SK-N-MC (cell line): ENCODE data around the gene KLHDC2.
A peak's percentile ranks its signal among the peaks of the same experiment; 100 is the strongest.
"Not testable (repeated sequence)": the region's sequence is repeated elsewhere in the genome, so short reads cannot be mapped to it uniquely, and the experiment has no call there.

Experiments used
- DNase-seq: peaks from one replicate; pipeline ENCODE4 v3.0.0-alpha.2; 2011; ENCODE audit warnings: low read depth, low spot score
- H3K27ac ChIP-seq: fragments of 200-600 bp; sonication (generic); 2 replicates; pipeline ENCODE4 v1.5.1; 2016; ENCODE audit warnings: mixed run types
- H3K36me3 ChIP-seq: fragments of 200-600 bp; sonication (generic); 2 replicates; pipeline ENCODE4 v1.6.1; 2017; ENCODE audit warnings: antibody characterized with exemption, low read length, mixed read lengths; ENCODE audit not compliant: insufficient read depth
- H3K4me3 ChIP-seq: fragments of 200-600 bp; sonication (generic); 2 replicates; pipeline ENCODE4 v1.5.1; 2016
- H3K9ac ChIP-seq: fragments of 200-600 bp; sonication (generic); 2 replicates; pipeline ENCODE4 v1.8.0; 2017; ENCODE audit warnings: mixed run types, mixed read lengths; ENCODE audit not compliant: insufficient read length
- H3K9me3 ChIP-seq: fragments of 200-600 bp; sonication (generic); 2 replicates; pipeline ENCODE4 v1.6.1; 2017; ENCODE audit warnings: low read depth, mild to moderate bottlenecking, antibody characterized with exemption, low read length, moderate library complexity, mixed read lengths
- EZH2 ChIP-seq: fragments of 200-600 bp; sonication (generic); IDR thresholded peaks from one replicate; pipeline ENCODE4 v1.6.1; 2017; ENCODE audit warnings: antibody characterized with exemption
- FOXP2 ChIP-seq: optimal IDR thresholded peaks from 2 replicates; pipeline ENCODE3; 2011; ENCODE audit warnings: mild to moderate bottlenecking, moderate library complexity; ENCODE audit not compliant: insufficient read depth; ENCODE audit errors: extremely low read length, control extremely low read depth
- POLR2AphosphoS5 ChIP-seq: IDR thresholded peaks from 2 replicates; pipeline ENCODE4 v1.6.1; 2012; ENCODE audit warnings: mild to moderate bottlenecking, low read depth, low read length, borderline replicate concordance

Gene KLHDC2

GRCh38 chr14:49767571-49768300 lies at the start of gene KLHDC2:
Gene KLHDC2, plus strand, starts transcription at chr14:49768153. Its CDS starts 316 bp downstream, at chr14:49768469.
- no peak for DNase-seq
- Histone ChIP-seq H3K36me3 (no peaks in the 10 kb centered on the region), H3K4me3 (peak within 1 kb of the TSS; percentile 96), H3K9me3 (no peaks in the 10 kb centered on the region), H3K27ac (peak within 1 kb of the TSS; percentile 99), H3K9ac (peak within 1 kb of the TSS; percentile 95)
- TF ChIP-seq FOXP2 (peak; percentile 94), EZH2 (no peak), POLR2AphosphoS5 (peak; percentile 71)

GRCh38 chr14:49720744-49721143 lies 47.2 kb upstream of the KLHDC2 start:
- Histone ChIP-seq H3K9ac (no peak overlapping the region), H3K4me3 (no peak overlapping the region), H3K36me3 (no peaks in the 10 kb centered on the region), H3K9me3 (no peaks in the 10 kb centered on the region), H3K27ac (no peak overlapping the region)
- no peak for TF ChIP-seq EZH2
- no peak for TF ChIP-seq FOXP2
- no peak for TF ChIP-seq POLR2AphosphoS5
- DNase-seq: no peak

- not testable (repeated sequence) for DNase-seq, H3K36me3 ChIP-seq, H3K9me3 ChIP-seq, H3K9ac ChIP-seq, H3K4me3 ChIP-seq, H3K27ac ChIP-seq
Measured at GRCh38 chr14:49721733-49722435, 46.1 kb upstream of the KLHDC2 start.

- Histone ChIP-seq H3K9me3 (no peaks in the 10 kb centered on the region), H3K27ac (no peak overlapping the region), H3K9ac (no peak overlapping the region), H3K4me3 (no peak overlapping the region), H3K36me3 (no peaks in the 10 kb centered on the region)
- TF ChIP-seq POLR2AphosphoS5: no peak
- TF ChIP-seq EZH2: no peak
- TF ChIP-seq FOXP2: no peak
- no peak for DNase-seq
Measured at GRCh38 chr14:49727171-49727570, 40.8 kb upstream of the KLHDC2 start.

- Histone ChIP-seq H3K4me3 (no peak overlapping the region), H3K9me3 (no peaks in the 10 kb centered on the region), H3K27ac (no peak overlapping the region), H3K9ac (no peak overlapping the region), H3K36me3 (no peaks in the 10 kb centered on the region)
- no peak for DNase-seq
- TF ChIP-seq FOXP2 (no peak), POLR2AphosphoS5 (no peak), EZH2 (no peak)
Measured at GRCh38 chr14:49732896-49733295, 35.1 kb upstream of the KLHDC2 start.

GRCh38 chr14:49733836-49734235 lies 34.1 kb upstream of the KLHDC2 start:
- no peaks in the 10 kb centered on the region for H3K9me3 ChIP-seq
- no peaks in the 10 kb centered on the region for H3K36me3 ChIP-seq
- no peak overlapping the region for H3K4me3 ChIP-seq
- no peak overlapping the region for H3K9ac ChIP-seq
- TF ChIP-seq FOXP2: no peak
- no peak for TF ChIP-seq POLR2AphosphoS5
- TF ChIP-seq EZH2: no peak
- no peak for DNase-seq
- H3K27ac ChIP-seq: no peak overlapping the region

GRCh38 chr14:49735669-49736068 lies 32.3 kb upstream of the KLHDC2 start:
- H3K36me3 ChIP-seq, H3K4me3 ChIP-seq, H3K27ac ChIP-seq, DNase-seq, H3K9ac ChIP-seq, H3K9me3 ChIP-seq: not testable (repeated sequence)

- Histone ChIP-seq H3K36me3 (no peaks in the 10 kb centered on the region), H3K27ac (no peak overlapping the region), H3K4me3 (no peak overlapping the region), H3K9me3 (no peaks in the 10 kb centered on the region), H3K9ac (no peak overlapping the region)
- no peak for DNase-seq
- no peak for TF ChIP-seq POLR2AphosphoS5
- TF ChIP-seq FOXP2: no peak
- TF ChIP-seq EZH2: no peak
Measured at GRCh38 chr14:49745191-49745590, 22.8 kb upstream of the KLHDC2 start.

- DNase-seq, H3K9me3 ChIP-seq: not testable (repeated sequence)
Measured at GRCh38 chr14:49746476-49746875, 21.5 kb upstream of the KLHDC2 start.

More at GRCh38 chr14:49746476-49746875, 21.5 kb upstream of the KLHDC2 start:
- H3K27ac ChIP-seq, H3K36me3 ChIP-seq, H3K9ac ChIP-seq, H3K4me3 ChIP-seq: not testable (repeated sequence)
